Esophagus muscularis mucosa (tissue), 3 donors: ENCODE measurements around the gene ZNF568.

Experiments
- EP300 ChIP-seq: sonication (generic); formaldehyde crosslinking; IDR thresholded peaks from one replicate; pipeline ENCODE4 v1.6.1; 2017; ENCODE audit warnings: antibody characterized with exemption
- POLR2AphosphoS5 ChIP-seq, 2 donors: sonication (generic); formaldehyde crosslinking; IDR thresholded peaks; one replicate each; pipeline ENCODE4 v1.6.1; 2017; ENCODE audit warnings: antibody characterized with exemption in 2 of 2

DNA sequence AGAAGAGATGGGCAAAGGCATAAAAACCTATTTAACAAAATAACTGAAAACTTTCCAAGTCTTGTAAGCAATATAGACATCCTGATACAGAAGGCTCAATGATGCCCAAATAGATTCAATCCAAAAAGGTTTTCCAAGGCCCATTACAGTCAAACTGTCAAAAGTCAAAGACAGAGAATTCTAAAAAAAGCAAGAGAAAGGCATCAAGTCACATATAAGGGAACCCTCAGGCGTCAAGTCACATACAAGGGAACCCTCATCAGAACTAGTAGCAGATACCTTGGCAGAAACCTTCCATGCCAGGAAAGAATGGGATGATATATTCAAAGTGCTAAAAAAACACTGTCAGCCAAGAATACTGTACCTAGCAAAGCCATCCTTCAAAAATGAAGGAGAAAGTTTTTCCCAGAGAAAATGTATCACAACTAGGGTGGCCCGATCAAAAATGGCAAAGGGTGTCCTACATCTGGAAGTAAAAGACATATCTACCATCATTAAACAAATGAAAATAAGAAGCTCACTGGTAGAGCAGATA is 21.2 kb upstream of the ZNF568 start:
- TF ChIP-seq EP300 (no peak), POLR2AphosphoS5 (IDR thresholded peaks at IDR 0.05) (no peak)
